Measurements from ENCODE around the gene EHMT1.

EHMT1 gene

GRCh38 chr9:137825324-137825989 lies 206.7 kb downstream of the EHMT1 start:
- DNase-seq (ENCODE audit: low read depth in 2 of 2) = no peak

- DNase-seq (ENCODE audit: low read depth in 2 of 2) = no peak
These were observed 209.2 kb downstream of the EHMT1 start for GRCh38 chr9:137827908-137828526.

GRCh38 chr9:137828527-137829259 lies 209.9 kb downstream of the EHMT1 start:
- DNase-seq (ENCODE audit: low read depth in 2 of 2) = no peak

DNA sequence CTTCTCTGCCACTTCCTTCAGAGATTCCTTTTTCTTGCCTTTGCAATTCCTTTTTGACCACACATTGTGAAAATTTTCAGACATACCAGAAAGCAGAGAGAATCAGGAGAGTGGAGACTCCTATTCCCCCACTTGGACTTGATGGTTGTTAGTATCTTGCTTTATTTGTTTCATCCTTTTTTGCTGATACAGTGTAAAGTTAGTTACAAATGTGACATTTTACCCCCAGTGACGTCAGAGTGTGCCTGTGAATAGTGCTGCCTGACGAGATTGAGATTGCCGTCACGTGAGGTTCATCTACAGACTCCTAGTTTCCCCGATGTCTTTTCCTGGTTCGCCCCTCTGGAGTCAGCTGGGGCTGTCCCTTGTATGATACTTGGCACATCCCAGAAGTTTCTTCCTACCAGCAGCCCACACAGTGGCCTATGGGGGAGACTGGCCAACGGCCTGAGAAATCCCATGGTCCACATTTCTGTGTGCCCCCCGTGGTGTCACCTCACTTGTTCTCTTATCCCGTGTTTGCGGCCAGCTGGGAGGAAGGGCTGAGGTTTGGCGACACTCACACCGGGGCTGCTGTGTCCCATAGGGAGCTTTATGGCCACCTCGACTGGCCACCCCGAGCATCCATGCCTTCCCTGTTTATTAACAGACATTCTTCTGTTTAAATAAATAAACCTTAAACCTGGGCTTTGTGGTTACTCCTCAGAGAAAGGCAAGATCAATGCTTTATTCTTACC lies 210.6 kb downstream of the EHMT1 start:
- no peak for DNase-seq (ENCODE audit: low read depth in 2 of 2)

GRCh38 chr9:137832191-137832700 lies 213.4 kb downstream of the EHMT1 start:
- no peak for DNase-seq (ENCODE audit: low read depth in 2 of 2)

DNA sequence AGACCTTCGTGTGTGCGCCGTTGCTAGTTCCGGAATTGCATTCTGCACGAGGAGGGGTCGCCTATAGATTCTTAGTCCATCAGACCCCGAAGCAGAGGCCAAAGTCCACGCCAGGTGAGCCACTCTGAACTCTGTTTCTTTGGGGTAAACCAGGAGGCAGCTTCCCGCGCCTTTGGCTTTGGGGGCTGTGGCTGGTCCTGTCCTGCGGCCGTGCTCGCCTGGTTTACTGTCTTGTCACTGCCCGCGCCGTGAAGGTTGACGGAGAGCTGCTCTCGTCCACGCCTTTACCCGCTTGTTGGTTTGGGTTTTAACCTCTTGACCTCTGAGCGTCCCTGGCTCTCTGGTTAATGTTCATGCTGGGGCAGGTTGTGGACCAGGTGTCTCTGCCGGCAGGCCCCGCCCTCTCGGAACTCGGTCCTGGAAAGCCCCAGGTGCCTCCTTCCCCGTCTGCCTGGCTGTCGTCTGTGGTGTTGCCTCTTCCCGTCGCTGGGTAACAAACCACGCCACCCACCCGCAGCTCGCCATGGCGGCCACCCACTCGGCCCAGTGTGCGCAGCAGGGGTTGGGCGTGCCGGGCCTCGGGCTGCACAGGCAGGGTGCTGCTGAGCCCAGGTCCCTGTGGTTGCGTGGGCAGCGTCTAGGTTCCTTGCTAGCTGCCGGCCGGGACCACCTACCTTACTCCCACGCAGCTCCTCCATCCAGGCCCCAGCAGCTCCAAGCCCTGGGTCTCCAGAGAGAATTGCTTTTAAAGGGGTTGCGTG lies 214.2 kb downstream of the EHMT1 start:
- no peak for DNase-seq (ENCODE audit: low read depth in 2 of 2)

DNA sequence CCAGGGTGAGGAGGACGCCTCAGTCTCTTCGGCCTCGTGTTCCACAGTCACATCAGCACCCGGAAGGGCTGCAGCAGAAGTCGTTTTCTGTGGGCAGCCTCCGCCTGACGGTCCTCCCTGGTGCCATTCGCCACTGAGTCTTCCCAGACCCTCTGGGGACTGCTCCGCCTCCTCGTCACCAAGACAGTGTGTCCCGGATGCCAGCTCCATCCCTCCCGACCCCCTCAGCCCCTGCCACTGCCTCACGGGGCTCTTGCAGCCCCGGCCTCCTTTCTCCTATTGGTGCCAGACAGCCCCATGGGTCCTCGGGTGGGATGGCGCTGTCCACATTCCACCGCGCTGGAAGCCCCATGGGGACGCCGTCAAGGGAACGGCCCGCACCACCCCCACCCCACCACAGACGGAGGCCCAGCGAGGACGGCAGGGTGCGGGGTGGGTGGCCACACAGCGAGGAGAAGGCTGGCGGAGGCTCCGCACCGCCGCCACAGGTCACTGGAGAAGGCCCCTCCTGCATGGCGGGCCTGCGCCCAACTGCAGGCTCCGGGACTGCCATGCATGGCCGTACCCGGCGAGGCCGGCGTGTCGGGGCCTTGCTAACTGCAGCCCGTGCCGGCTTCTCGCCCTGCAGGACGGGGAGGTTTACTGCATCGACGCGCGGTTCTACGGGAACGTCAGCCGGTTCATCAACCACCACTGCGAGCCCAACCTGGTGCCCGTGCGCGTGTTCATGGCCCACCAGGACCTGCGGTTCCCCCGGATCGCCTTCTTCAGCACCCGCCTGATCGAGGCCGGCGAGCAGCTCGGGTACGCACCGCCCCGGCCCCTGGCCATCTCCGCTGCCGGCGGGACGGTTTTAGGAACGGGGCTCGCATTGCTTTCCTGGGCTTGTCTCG lies 215.2 kb downstream of the EHMT1 start:
- DNase-seq (ENCODE audit: low read depth in 2 of 2) = no peak

- DNase-seq (ENCODE audit: low read depth in 2 of 2) = no peak
These were observed 216.2 kb downstream of the EHMT1 start for GRCh38 chr9:137834846-137835546.

DNA sequence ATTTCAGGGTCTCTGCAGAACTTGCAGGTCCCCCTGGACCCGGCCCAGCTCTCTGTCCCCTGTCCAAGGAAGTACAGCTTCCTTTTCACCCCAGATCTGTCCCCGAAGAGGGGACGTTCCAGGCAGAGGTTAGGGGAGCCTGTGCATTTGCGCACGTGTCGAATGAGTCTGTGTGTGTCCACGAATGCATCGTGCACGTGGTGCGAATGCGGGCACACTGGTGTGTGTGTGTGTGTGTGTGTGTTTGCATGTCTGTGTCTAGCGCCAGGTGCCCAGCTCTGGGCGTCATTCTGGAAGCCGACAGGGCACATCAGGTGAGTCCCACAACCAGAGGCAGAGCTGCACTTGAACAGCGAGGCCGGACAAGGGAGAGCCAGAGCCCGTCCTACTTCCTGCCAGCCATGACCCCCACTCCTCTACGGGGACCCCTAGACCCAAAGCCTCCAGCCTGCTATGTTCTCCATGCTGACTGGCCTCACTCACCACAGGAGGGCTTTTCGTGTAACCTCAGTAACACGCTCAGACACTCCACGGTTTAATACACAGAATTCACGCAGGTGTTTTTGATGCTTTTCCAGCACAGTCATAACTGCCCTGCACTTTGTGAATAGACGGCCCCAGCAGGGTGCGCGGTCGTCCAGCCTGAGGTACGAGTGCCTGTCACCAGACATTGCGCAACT lies 217.5 kb downstream of the EHMT1 start:
- no peak for DNase-seq (ENCODE audit: low read depth in 2 of 2)

GRCh38 chr9:137836831-137837241 lies 218.0 kb downstream of the EHMT1 start:
- DNase-seq (ENCODE audit: low read depth in 2 of 2) = no peak

GRCh38 chr9:137837345-137838278 lies 218.8 kb downstream of the EHMT1 start:
- DNase-seq (ENCODE audit: low read depth in 2 of 2) = no peak

DNA sequence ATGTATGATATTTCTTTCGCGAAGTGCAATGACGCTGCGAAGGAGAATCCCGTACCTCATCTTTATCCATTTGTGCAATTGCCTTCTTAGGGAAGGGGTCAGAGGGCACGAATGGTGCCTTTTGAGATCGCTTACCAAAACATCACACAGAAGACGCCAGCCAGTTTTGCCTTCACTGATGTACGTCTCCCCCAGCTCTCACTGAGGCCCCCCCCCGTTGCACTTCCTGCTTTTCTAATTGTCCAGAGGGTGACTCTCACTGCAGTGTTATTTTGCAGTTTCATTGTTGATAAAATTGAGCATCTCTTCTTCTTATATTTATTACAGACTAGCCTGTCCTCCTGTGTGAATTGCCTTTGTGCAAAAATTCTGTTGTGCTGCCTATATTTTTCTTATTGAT lies 219.8 kb downstream of the EHMT1 start:
- DNase-seq (ENCODE audit: low read depth in 2 of 2) = no peak

GRCh38 chr9:137843355-137843754 lies 224.6 kb downstream of the EHMT1 start:
- DNase-seq (ENCODE audit: low read depth in 2 of 2) = no peak

GRCh38 chr9:137851516-137852267 lies 232.9 kb downstream of the EHMT1 start:
- no peak for DNase-seq (ENCODE audit: low read depth in 2 of 2)

- no peak for DNase-seq (ENCODE audit: low read depth in 2 of 2)
These were observed 234.7 kb downstream of the EHMT1 start for GRCh38 chr9:137853392-137853995.

DNA sequence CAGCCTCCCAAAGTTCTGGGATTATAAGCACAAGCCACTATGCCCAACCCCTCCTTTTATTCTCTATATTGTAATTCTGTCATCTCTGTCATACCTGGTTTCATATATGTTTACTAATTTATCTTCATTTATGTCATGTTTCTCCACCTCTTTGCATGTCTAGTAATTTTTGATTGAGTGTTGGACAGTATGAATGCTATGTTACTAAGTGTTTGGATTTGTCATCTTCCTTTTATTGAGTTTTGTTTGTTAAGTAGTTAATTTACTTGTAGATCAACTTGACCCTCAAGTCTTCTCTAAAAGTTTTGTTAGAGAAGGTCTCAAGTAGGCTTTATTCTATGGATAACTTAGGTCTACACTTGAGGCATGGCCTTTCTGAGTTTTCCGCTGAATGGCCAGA lies 241.6 kb downstream of the EHMT1 start:
- no peak for DNase-seq (ENCODE audit: low read depth in 2 of 2)

Measured in activated CD4-positive, alpha-beta T cell treated with anti-CD3 and anti-CD28 coated beads for 24 hours (primary cell).